Renal cortical epithelial cell (primary cell): ENCODE results near the gene UBXN2A. TPM values are rescaled to one million over a fixed set of nuclear protein-coding genes. Genes with fewer than 3 reads are reported as not detected.

Experiments used
- DNase-seq: peaks from one replicate; pipeline ENCODE4 v3.0.0-alpha.2; 2011; ENCODE audit warnings: low read depth
- total RNA-seq: library from RNA; depleted of rRNA; stranded (reverse); fragments of >200 nt; gene quantifications from 2 replicates; pipeline ENCODE4 v1.2.3, GENCODE V29; 2014

Gene UBXN2A
- total RNA-seq, 1 donor from 2014 or later, result 20.7 TPM

GRCh38 chr2:24011250-24012104 lies 71.2 kb downstream of the UBXN2A start:
- DNase-seq, result no peak

- no peak for DNase-seq
Observed at GRCh38 chr2:24012521-24013188, 72.4 kb downstream of the UBXN2A start.

- DNase-seq, result peak; percentile 60
Observed at GRCh38 chr2:24014902-24015301, 74.6 kb downstream of the UBXN2A start.

GRCh38 chr2:24015562-24016375 lies 75.5 kb downstream of the UBXN2A start:
- DNase-seq, result peak; percentile 95

- no peak for DNase-seq
Observed at GRCh38 chr2:24016376-24016761, 76.1 kb downstream of the UBXN2A start.

- DNase-seq, result no peak
Observed at GRCh38 chr2:24016853-24017703, 76.8 kb downstream of the UBXN2A start.

- DNase-seq, result no peak
Observed at GRCh38 chr2:24017711-24018110, 77.4 kb downstream of the UBXN2A start.

GRCh38 chr2:24018241-24018640 lies 78.0 kb downstream of the UBXN2A start:
- no peak for DNase-seq

- DNase-seq, result no peak
Observed at GRCh38 chr2:24019729-24020128, 79.5 kb downstream of the UBXN2A start.

- DNase-seq, result no peak
Observed at GRCh38 chr2:24020244-24020643, 80.0 kb downstream of the UBXN2A start.

- peak; percentile 44 for DNase-seq
Observed at GRCh38 chr2:24021122-24021998, 81.1 kb downstream of the UBXN2A start.

- DNase-seq, result no peak
Observed at GRCh38 chr2:24022324-24022974, 82.2 kb downstream of the UBXN2A start.

- no peak for DNase-seq
Observed at GRCh38 chr2:24022975-24023575, 82.8 kb downstream of the UBXN2A start.

GRCh38 chr2:24024018-24024417 lies 83.8 kb downstream of the UBXN2A start:
- DNase-seq, result no peak

- no peak for DNase-seq
Observed at GRCh38 chr2:24024996-24025663, 84.9 kb downstream of the UBXN2A start.

GRCh38 chr2:24026233-24026632 lies 86.0 kb downstream of the UBXN2A start:
- DNase-seq, result no peak

- no peak for DNase-seq
Observed at GRCh38 chr2:24038786-24039499, 98.7 kb downstream of the UBXN2A start.

GRCh38 chr2:24040511-24040910 lies 100.2 kb downstream of the UBXN2A start:
- DNase-seq, result no peak
